ENCODE data around the gene GOLPH3. TPM values are rescaled to one million over a fixed set of nuclear protein-coding genes. Genes with fewer than 3 reads are reported as not detected.

Gene GOLPH3
- total RNA-seq, 4 donors from 2014 or later = 58.6 to 74.6 (median 63.0) TPM

GRCh38 chr5:32145378-32145777 is 28.7 kb downstream of the GOLPH3 start:
- intact Hi-C loops (cut with DNase I) = no loop called here
- Histone ChIP-seq H3K36me3 (peaks cover 0 to 30% (median 0%) of the 10 kb centered on the region in 3 donors), H3K27me3 (no peaks in the 10 kb centered on the region), H3K27ac (no peak overlapping the region), H3K9me3 (no peaks in the 10 kb centered on the region), H3K4me3 (no peak overlapping the region), H3K4me1 (peaks cover 3 to 65% (median 13%) of the 10 kb centered on the region in 3 donors)
- 81 to 85% methylated on average over 2 of the region's 2 CpGs for WGBS, 2 donors
- TF ChIP-seq POLR2A (IDR thresholded peaks at IDR 0.05) (no peak), CTCF (IDR thresholded peaks at IDR 0.05) (no peak)
- no peak for DNase-seq

- Histone ChIP-seq H3K9me3 (no peaks in the 10 kb centered on the region), H3K4me3 (no peak overlapping the region), H3K4me1 (peaks cover 3 to 57% (median 9%) of the 10 kb centered on the region in 3 donors), H3K27me3 (no peaks in the 10 kb centered on the region), H3K36me3 (peaks cover 0 to 30% (median 0%) of the 10 kb centered on the region in 3 donors), H3K27ac (no peak overlapping the region)
- WGBS, 2 donors = 93 to 97% methylated on average over 5 of the region's 5 CpGs
- TF ChIP-seq POLR2A (IDR thresholded peaks at IDR 0.05) = no peak
- no peak for TF ChIP-seq CTCF (IDR thresholded peaks at IDR 0.05)
- DNase-seq = no peak
- intact Hi-C loops (cut with DNase I) = no loop called here
Observed at GRCh38 chr5:32144378-32145207, 29.5 kb downstream of the GOLPH3 start.

- H3K4me1 ChIP-seq = peaks cover 3 to 52% (median 9%) of the 10 kb centered on the region in 3 donors
- H3K36me3 ChIP-seq = peaks cover 0 to 32% (median 0%) of the 10 kb centered on the region in 3 donors
- no peaks in the 10 kb centered on the region for H3K9me3 ChIP-seq
- WGBS, 2 donors = 75 to 80% methylated on average over 6 of the region's 6 CpGs
- intact Hi-C loops (cut with DNase I) = no loop called here
- H3K4me3 ChIP-seq = no peak overlapping the region
- TF ChIP-seq CTCF (IDR thresholded peaks at IDR 0.05) = no peak
- no peak for TF ChIP-seq POLR2A (IDR thresholded peaks at IDR 0.05)
- no peaks in the 10 kb centered on the region for H3K27me3 ChIP-seq
- no peak for DNase-seq
- no peak overlapping the region for H3K27ac ChIP-seq
Observed at GRCh38 chr5:32143617-32144377, 30.3 kb downstream of the GOLPH3 start.

- 84 to 90% methylated on average over 7 of the region's 7 CpGs for WGBS, 2 donors
- intact Hi-C loops (cut with DNase I) = no loop called here
- Histone ChIP-seq H3K4me1 (peaks cover 0 to 11% (median 0%) of the 10 kb centered on the region in 3 donors), H3K4me3 (no peak overlapping the region), H3K27ac (no peak overlapping the region), H3K9me3 (no peaks in the 10 kb centered on the region), H3K27me3 (no peaks in the 10 kb centered on the region), H3K36me3 (peaks cover 0 to 72% (median 5%) of the 10 kb centered on the region in 3 donors)
- no peak for DNase-seq
- TF ChIP-seq CTCF (IDR thresholded peaks at IDR 0.05) = no peak
- TF ChIP-seq POLR2A (IDR thresholded peaks at IDR 0.05) = no peak
Observed at GRCh38 chr5:32138839-32139493, 35.2 kb downstream of the GOLPH3 start.
